Activated CD4-positive, alpha-beta T cell treated with anti-CD3 and anti-CD28 coated beads for 4 hours (primary cell): ENCODE data around the gene PFDN1.

Source experiments
- DNase-seq, 2 donors: peaks; one replicate each; pipeline ENCODE4 v3.0.0-alpha.2; 2020

Gene PFDN1

GRCh38 chr5:140328036-140328764 lies 25.3 kb upstream of the PFDN1 start:
- no peak for DNase-seq

GRCh38 chr5:140327589-140327988 lies 24.7 kb upstream of the PFDN1 start:
- no peak for DNase-seq

- DNase-seq, result no peak
Measured at GRCh38 chr5:140325486-140325885, 22.6 kb upstream of the PFDN1 start.

- no peak for DNase-seq
Measured at GRCh38 chr5:140324617-140325241, 21.8 kb upstream of the PFDN1 start.

GRCh38 chr5:140324041-140324600 lies 21.2 kb upstream of the PFDN1 start:
- DNase-seq, result no peak

- no peak for DNase-seq
Measured at GRCh38 chr5:140322751-140323731, 20.1 kb upstream of the PFDN1 start.

GRCh38 chr5:140321796-140322195 lies 18.9 kb upstream of the PFDN1 start:
- DNase-seq, result no peak

GRCh38 chr5:140319833-140320232 lies 16.9 kb upstream of the PFDN1 start:
- DNase-seq, result no peak

GRCh38 chr5:140318792-140319191 lies 15.9 kb upstream of the PFDN1 start:
- DNase-seq, result no peak

GRCh38 chr5:140317859-140318258 lies 15.0 kb upstream of the PFDN1 start:
- no peak for DNase-seq

GRCh38 chr5:140312791-140313189 lies 9.9 kb upstream of the PFDN1 start:
- DNase-seq, result no peak

GRCh38 chr5:140312067-140312790 lies 9.3 kb upstream of the PFDN1 start:
- DNase-seq, result no peak

GRCh38 chr5:140311011-140311467 lies 8.1 kb upstream of the PFDN1 start:
- DNase-seq, result no peak

GRCh38 chr5:140310434-140310833 lies 7.5 kb upstream of the PFDN1 start:
- DNase-seq, result no peak

GRCh38 chr5:140309706-140310249 lies 6.9 kb upstream of the PFDN1 start:
- no peak for DNase-seq

- DNase-seq, result no peak
Measured at GRCh38 chr5:140305471-140305870, 2.6 kb upstream of the PFDN1 start.

GRCh38 chr5:140303966-140304365 lies 1.1 kb upstream of the PFDN1 start:
- no peak for DNase-seq

- DNase-seq, result no peak
Measured at GRCh38 chr5:140301136-140301535, 1.8 kb downstream of the PFDN1 start.

GRCh38 chr5:140299056-140299455 lies 3.8 kb downstream of the PFDN1 start:
- no peak for DNase-seq

- no peak for DNase-seq
Measured at GRCh38 chr5:140298183-140298601, 4.7 kb downstream of the PFDN1 start.

- DNase-seq, result no peak
Measured at GRCh38 chr5:140297283-140297682, 5.6 kb downstream of the PFDN1 start.

GRCh38 chr5:140296289-140296688 lies 6.6 kb downstream of the PFDN1 start:
- no peak for DNase-seq
